GM21737 (cell line): ENCODE measurements around the gene UBE2L6.

ENCODE experiments used
- ATAC-seq: cut with Tn5 transposase; IDR thresholded peaks from one replicate; pipeline ENCODE4 v1.9.1; 2021; ENCODE audit warnings: mild to moderate bottlenecking, moderate library complexity; ENCODE audit not compliant: unreplicated experiment

UBE2L6 gene

DNA sequence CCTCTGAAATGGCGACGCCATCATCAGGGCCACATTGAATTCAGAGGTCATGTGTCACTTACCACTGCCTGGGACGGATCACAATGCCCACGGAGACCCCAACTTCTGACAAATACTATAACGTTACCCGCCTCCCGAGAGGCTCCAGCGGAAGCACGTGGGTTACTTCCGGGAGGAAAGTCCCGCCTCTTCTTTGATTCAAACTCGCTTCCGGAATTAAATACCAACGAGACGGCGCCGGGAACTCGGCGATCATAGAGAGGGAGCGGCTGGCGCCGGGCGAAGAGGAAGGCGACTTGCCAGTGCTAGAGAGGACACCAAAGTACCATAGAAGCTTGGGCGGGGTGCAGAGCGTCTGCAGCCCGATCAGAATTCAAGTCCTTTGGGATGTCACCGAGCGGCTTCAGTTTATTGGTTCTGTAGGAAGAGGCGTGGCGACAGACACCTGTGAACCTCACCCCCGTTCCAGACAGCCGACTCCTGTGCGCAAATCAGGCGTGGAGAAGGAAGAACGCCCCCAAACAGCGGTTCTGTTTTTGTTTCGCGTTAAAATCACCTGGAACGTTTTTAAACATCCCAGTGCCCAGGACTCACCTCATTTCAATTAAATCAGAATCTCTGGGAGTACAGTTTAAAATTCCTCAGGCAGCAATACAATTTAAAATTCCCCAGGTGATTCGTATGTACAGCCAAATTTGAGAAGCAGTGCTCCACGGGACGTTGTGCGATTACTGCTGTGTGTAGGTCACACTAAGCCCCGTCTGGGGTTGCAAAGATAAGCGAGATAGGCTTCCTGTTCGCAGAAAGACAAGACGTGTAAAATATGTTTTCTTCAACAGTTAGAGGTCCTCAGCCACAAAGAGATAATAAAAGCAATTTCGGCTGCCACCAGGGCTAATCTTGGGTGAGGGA, 36.6 kb downstream of the UBE2L6 start, which contains the start of gene TIMM10:
TSS of gene TIMM10 (minus strand) at position 159 of the 912 bp plus-strand sequence. CDS start 565 bp downstream, outside the sequence.
- peak; percentile 99 for ATAC-seq

GRCh38 chr11:57530215-57530595, 37.3 kb downstream of the UBE2L6 start:
- no peak for ATAC-seq

GRCh38 chr11:57529012-57529411, 38.5 kb downstream of the UBE2L6 start:
- ATAC-seq: no peak

DNA sequence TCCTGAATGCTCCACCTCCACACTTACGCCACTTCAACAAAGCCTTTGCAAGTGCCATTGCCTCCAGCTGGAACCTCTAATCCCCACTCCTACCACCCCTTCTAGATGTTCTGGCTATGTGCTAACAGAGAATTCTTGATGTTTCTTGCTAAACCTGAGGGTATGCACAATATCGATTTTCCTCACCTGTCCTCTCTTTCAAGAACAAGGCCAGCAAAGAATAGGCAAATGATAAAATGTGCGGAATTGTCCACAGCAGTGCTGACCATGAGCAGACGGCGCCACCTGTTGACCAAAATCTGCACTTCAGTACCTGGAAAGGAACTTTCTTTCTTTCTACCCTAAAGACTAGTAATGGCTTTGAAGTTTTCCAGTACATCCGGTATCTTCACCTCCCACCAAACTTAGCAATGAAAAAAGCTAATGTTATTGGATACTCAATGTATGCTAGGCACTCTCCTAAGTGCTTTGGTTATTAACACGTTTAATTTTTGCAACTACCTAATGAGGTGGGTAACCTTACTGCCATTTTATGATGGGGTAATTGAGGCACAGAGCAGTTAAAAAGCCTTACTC, 40.3 kb downstream of the UBE2L6 start:
- ATAC-seq: no peak

GRCh38 chr11:57523419-57523818, 44.1 kb downstream of the UBE2L6 start:
- ATAC-seq: no peak

DNA sequence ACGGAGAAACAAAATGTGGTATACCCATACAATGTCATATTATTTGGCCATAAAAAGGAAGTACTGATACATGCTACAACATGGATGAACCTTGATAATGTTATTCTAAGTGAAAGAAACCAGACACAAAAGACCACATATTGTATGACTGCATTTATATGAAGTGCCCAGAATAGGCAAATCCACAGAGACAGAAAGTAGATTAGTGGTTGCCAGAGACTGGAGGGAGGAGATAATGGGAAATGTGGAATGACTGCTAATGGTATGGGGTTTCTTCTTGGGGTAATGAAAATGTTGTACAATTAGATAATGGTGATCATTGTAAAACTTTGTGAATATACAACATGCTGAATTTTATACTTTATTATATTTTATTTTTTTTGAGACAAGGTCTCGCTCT, 46.4 kb downstream of the UBE2L6 start:
- no peak for ATAC-seq

GRCh38 chr11:57516061-57516443, 51.4 kb downstream of the UBE2L6 start:
- no peak for ATAC-seq

DNA sequence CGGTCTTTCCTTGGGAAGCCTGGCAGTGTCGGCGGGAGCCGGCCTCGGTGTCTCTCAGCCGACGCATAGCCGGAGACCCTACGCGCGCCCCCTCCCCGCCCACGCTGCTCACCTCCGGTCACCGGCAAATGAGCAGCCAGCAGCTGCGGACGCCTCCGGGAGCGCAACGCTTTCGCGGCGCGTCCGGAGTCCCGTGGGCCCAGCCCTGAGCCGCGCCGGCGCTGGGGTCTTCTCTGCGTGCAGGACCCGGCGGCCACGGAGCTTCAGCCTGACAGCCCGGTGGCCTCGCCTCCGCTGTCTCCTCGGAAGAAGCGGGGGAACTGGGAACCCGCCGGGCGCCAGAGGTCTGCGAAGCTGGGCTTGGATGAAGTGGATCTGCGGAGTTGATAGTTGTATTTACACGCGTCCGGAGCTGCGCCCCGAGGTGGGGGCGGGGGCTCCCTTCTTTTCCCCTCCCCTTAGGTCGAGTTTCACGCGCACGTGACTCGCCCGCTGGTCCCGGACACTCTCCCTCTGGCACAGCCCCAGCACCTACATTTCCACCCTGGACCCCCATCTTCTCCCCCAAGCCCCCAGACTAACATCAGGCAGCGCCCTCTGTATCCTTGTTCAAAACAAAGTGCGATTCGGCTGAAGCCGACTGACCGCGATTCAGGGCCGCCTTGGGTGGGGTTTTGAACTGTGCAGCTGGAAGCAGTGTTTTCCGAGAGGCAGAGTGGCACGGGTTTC, 52.0 kb downstream of the UBE2L6 start, which contains the start of gene SLC43A1:
TSS of gene SLC43A1 (minus strand) at position 371 of the 729 bp plus-strand sequence. CDS start 1,591 bp downstream, outside the sequence.
- ATAC-seq: peak; percentile 49

DNA sequence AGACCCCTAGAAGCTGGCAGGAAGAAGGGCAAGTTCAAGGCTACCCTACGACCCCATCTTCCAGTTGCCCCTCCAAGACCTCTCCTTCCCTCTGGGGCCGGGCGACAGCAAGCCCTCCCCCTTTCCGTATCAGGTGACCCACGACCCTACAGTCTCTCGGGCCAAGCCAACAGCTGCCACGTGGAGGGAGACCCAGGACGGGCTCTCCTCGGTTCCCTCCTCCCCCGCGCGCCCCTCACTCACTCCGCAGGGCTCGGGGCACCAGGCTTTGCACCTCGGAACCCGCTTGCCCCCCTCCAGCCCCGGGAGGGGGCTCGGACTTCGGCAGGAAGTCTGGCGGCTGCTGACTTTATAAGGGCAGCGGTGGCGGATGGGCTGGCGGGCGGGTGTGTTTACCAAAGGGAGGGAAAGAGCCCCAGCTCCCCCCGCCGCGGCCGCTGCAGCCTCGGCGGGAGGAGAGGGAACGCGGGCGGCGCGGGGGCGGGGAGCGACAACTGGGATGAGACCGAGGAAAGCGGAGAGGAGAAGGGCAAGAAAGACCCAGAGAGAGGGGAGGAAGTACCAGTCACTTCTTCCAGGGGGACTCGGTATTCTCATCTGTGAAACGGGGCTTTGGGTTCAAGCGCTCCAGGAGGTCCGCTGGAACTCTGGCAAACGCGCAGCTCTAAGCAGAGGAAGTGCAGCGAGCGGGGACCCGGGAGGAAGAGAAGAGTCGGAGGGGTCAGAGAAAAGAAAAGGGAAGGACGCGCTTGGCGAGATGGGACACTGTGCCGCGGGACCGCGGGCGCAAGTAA, 52.7 kb downstream of the UBE2L6 start:
- peak; percentile 49 for ATAC-seq

DNA sequence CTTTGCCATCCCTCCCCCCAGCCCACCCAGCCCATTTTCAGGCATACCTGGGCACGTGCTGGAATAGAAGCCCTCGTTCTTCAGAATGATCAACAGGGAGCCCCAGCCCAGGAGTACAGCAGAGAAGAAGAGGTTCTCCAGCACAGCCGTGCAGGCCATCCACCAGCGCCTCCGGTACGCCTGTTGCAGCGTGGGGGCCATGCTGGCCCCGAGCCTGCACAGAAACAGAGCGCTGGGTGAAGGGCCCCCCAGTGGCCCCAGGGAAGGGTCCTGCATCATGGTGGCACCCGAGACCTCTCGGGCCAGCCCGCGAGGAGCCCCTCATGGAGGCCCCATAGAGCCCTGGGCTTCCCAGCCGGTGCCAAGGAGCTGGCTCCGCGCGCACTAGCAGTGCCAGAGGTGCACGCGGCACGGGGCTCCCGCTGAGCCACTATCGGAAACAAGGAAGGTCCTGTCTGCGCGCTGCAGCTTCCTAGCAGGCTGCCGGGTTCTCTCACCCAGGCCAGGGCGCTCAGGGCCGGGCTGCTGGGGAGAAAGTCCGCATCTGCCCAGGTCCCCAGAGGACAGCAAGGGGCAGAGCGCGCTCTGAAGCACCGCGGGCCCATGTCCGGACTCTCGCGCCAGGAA, 53.4 kb downstream of the UBE2L6 start:
- peak; percentile 20 for ATAC-seq

DNA sequence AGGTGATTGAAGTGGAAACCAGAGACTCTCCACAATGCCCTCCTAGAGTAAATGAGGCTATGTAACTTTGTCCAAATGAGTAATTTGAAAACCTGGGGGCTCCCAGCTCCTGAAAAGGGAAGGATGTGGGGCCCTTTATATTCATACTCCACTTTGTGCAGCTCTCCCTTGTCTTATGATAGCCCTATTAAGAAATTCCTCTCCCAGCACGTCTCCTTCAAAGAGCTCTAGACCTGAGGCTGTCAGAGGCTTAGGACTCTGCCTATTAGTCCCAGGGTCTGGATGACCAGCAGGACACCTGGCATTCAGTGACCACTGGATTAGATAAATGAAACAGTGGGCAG, 54.0 kb downstream of the UBE2L6 start:
- no peak for ATAC-seq

GRCh38 chr11:57512646-57513451, 54.6 kb downstream of the UBE2L6 start:
- ATAC-seq: no peak

DNA sequence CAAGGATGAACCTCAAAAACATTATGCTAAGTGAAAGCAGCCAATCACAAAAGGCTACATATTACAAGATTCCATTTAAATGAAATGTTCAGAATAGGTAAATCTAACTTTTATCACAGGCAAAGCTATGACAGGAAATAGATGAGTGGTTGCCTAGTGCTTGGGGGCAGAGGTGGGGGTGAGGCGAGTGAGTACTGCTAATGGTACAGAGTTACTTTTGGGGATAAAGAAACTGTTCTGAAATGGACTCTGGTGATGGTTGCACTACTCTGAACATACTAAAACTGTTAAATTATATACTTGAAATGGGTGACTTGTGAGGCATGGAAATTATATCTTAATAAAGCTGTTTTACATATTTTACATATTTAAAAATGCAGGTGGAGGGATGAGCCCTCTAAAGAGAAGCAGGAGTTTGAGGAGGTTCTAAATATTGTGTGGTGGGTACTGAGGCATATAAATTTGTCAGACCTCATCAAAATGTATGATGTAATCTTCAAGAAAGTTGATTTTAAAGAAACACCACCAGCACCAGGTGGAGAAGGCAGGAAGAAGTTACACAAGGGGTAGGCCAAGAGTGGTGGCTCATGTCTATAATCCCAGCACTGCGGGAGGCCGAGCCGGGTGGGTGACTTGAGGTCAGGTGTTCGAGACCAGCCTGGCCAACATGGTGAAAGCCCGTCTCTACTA, 55.6 kb downstream of the UBE2L6 start:
- ATAC-seq: no peak

DNA sequence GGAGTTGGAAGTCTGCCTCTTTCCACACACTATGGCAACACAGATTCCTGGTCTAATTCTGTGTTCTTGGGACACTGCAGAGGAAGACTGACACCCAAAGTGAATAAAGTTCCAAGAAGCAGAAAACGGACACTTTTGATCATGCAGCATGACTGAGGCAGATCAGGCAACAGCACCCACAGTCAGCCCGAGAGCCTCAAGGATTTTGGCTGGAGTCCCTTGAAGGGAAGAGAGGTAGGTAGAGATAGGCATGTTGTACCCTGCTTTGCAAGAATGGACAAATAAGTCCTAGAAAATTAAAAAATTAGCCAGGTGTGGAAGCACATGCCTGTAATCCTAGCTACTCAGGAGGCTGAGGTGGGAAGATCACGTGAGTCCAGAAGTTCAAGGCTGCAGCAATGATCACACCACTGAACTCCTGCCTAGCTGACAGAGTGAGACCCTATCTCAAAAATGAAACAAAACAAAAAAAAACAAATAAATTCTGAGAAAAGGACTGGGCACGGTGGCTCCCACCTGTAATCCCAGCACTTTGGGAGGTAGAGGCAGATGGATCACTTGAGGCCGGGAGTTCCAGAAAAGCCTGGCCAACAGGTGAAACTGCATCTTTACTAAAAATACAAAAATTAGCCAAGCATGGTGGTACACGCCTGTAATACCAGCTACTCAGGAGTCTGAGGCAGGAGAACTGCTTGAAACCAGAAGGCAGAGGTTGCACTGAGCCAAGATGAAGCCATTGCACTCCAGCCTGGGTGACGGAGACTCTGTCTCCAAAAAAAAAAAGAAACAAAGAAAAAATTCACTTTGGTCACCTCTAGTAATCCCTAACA, 58.9 kb downstream of the UBE2L6 start:
- no peak for ATAC-seq

GRCh38 chr11:57506522-57506921, 61.0 kb downstream of the UBE2L6 start:
- no peak for ATAC-seq

- no peak for ATAC-seq
These were observed 63.0 kb downstream of the UBE2L6 start for GRCh38 chr11:57504511-57504910.

- no peak for ATAC-seq
These were observed 64.6 kb downstream of the UBE2L6 start for GRCh38 chr11:57502870-57503269.

DNA sequence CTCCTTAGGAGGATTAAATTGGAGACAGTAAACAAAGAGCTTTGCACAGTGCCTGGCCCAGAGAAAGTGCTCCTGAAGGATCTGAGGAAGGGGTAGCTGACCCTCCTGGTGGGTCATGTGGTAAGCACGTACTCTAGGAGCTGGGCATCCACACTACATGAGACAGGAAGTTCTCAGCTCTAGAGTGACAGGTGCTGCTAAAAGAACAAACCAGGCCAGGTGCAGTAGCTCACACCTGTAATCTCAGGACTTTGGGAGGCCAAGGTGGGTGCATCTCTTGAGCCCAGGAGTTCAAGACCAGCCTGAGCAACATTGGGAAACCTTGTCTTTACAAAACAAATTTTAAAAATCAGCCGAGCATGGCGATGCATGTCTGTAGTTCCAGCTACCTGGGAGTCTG, 65.1 kb downstream of the UBE2L6 start:
- ATAC-seq: no peak
